GM21526 (cell line): ENCODE data around the gene MID1.

Experiments
- ATAC-seq: cut with Tn5 transposase; IDR thresholded peaks from one replicate; pipeline ENCODE4 v1.9.1; 2021; ENCODE audit warnings: moderate library complexity; ENCODE audit not compliant: unreplicated experiment, low FRiP score

MID1 gene

GRCh38 chrX:10395643-10396042 is 224.7 kb downstream of the MID1 start:
- ATAC-seq = no peak
